ENCODE data around the gene NEURL3.

The NEURL3 gene

DNA sequence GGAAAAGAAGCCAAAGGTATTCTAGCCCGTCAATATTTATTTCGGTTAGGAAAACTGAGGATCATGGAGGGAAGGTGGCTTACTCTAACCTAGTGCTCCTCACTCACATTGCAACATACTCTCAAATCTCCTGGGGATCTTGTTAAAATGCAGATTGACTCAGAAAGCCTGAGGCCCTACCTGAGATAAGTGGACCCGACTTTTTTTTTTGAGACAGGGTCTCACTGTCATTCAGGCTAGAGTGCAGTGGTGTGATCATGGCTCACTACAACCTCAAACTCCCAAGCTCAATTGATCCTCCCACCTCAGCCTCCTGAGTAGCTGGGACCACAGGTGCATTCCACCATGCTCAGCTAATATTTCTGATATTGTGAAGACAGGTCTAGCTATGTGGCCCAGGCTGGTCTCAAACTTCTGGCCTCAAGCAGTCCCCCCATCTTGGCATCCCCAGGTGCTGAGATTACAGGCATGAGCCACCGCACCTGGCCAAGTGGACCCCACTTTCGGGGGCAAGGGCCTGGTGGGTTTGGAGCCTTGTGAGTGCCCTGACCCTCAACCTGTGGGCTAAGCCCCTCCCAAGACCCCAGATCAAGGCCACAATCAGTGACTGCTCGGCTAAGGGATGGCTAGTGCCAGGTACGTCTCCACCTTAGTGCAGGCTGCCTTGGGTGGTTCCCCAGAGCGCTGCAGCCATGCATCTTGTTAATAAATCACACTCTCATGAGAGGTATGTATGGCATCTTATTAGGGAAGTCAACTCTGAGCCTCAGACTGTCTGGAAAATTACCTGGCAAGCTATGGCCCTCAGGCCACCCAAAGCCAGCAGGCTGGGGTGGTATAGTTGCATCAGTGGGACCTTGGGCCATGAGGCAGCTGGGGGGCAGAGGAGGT is 1.1 kb upstream of the NEURL3 start:
- no peak for TF ChIP-seq SIN3A (IDR thresholded peaks at IDR 0.05; ENCODE audit: borderline replicate concordance, insufficient read depth, low read length)

GRCh38 chr2:96503637-96504243 is 1.4 kb downstream of the NEURL3 start:
- TF ChIP-seq POLR2AphosphoS5 (IDR thresholded peaks at IDR 0.05; ENCODE audit: low read depth, low read length) (no peak), SIN3A (IDR thresholded peaks at IDR 0.05; ENCODE audit: borderline replicate concordance, insufficient read depth, low read length) (no peak), FOXP2 (optimal IDR thresholded peaks at IDR 0.05; ENCODE audit: borderline replicate concordance, extremely low read depth, extremely low read length, insufficient read depth) (no peak), TAF1 (IDR thresholded peaks at IDR 0.05; ENCODE audit: borderline replicate concordance, insufficient read depth, low read length) (no peak)
- TF ChIP-seq, protein P1, sequence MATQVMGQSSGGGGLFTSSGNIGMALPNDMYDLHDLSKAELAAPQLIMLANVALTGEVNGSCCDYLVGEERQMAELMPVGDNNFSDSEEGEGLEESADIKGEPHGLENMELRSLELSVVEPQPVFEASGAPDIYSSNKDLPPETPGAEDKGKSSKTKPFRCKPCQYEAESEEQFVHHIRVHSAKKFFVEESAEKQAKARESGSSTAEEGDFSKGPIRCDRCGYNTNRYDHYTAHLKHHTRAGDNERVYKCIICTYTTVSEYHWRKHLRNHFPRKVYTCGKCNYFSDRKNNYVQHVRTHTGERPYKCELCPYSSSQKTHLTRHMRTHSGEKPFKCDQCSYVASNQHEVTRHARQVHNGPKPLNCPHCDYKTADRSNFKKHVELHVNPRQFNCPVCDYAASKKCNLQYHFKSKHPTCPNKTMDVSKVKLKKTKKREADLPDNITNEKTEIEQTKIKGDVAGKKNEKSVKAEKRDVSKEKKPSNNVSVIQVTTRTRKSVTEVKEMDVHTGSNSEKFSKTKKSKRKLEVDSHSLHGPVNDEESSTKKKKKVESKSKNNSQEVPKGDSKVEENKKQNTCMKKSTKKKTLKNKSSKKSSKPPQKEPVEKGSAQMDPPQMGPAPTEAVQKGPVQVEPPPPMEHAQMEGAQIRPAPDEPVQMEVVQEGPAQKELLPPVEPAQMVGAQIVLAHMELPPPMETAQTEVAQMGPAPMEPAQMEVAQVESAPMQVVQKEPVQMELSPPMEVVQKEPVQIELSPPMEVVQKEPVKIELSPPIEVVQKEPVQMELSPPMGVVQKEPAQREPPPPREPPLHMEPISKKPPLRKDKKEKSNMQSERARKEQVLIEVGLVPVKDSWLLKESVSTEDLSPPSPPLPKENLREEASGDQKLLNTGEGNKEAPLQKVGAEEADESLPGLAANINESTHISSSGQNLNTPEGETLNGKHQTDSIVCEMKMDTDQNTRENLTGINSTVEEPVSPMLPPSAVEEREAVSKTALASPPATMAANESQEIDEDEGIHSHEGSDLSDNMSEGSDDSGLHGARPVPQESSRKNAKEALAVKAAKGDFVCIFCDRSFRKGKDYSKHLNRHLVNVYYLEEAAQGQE (IDR thresholded peaks at IDR 0.05; ENCODE audit: insufficient read depth in 1 of 2, low read depth in 2 of 2, low read length in 2 of 2), result no peak

DNA sequence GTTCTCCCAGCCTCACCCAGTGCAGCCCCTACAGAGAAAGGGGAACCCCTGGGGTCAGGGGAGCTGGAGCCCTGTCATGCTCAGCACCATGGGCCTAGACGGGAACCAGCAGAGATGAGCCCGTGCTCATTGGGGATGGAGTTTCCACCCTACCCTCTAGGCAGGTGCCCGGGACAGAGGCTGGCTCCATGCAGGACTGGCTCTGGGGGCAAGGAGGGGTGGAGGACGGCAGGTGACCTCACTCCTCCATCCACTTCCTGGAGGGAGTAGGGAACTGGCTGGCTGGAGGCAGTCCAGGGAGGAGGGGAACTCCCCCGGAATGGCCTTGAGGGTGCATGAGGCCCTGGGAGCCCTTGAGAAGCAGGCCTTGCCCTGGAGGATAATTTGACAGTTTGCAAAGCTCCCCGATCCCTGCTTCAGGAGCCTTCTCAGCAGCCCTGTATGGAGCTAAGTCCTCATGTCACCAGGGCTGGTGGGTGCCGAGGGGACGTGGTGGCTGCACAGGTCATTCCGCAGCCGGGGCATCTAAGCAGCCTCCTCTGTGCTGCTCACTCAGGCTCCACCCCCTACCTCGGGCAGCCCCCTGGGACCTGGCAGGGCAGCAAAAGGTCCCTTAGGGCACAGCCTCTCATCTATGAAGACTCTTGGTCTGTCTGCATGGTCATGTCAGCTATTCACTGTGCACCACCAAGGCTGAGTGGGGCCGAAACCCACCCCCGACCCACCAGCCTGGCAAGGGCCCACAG is 2.1 kb downstream of the NEURL3 start:
- TF ChIP-seq, protein P1 (IDR thresholded peaks at IDR 0.05; ENCODE audit: insufficient read depth in 1 of 2, low read depth in 2 of 2, low read length in 2 of 2), result no peak
- TF ChIP-seq POLR2AphosphoS5 (IDR thresholded peaks at IDR 0.05; ENCODE audit: low read depth, low read length) (no peak), FOXP2 (optimal IDR thresholded peaks at IDR 0.05; ENCODE audit: borderline replicate concordance, extremely low read depth, extremely low read length, insufficient read depth) (no peak), SIN3A (IDR thresholded peaks at IDR 0.05; ENCODE audit: borderline replicate concordance, insufficient read depth, low read length) (no peak), TAF1 (IDR thresholded peaks at IDR 0.05; ENCODE audit: borderline replicate concordance, insufficient read depth, low read length) (no peak)

GRCh38 chr2:96501886-96502810 is 3.0 kb downstream of the NEURL3 start:
- no peak for TF ChIP-seq SIN3A (IDR thresholded peaks at IDR 0.05; ENCODE audit: borderline replicate concordance, insufficient read depth, low read length)
- no peak for TF ChIP-seq FOXP2 (optimal IDR thresholded peaks at IDR 0.05; ENCODE audit: borderline replicate concordance, extremely low read depth, extremely low read length, insufficient read depth)
- TF ChIP-seq, protein P1 (IDR thresholded peaks at IDR 0.05; ENCODE audit: insufficient read depth in 1 of 2, low read depth in 2 of 2, low read length in 2 of 2), result no peak

DNA sequence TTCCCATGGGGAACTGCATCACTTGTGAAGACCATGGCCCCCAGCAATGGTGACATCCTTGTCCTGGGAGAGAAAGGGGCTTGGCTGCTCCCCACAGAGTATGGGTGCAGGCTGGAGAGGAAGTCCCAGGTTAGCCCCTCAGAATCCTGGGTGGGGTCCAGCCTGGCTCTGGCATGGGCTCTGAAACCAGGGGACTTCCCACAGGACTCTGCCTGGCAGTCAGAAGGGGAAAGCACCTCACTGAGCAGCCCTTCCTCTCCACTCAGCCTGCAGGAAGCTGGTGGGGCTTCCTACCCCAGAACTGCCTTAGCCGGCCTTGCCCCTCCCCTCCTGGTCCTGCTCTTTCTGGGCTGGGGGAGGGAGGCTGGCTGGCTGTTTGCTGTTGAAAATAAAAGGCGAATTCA is 3.7 kb downstream of the NEURL3 start:
- TF ChIP-seq TAF1 (IDR thresholded peaks at IDR 0.05; ENCODE audit: borderline replicate concordance, insufficient read depth, low read length) (no peak), SIN3A (IDR thresholded peaks at IDR 0.05; ENCODE audit: borderline replicate concordance, insufficient read depth, low read length) (no peak), FOXP2 (optimal IDR thresholded peaks at IDR 0.05; ENCODE audit: borderline replicate concordance, extremely low read depth, extremely low read length, insufficient read depth) (no peak), POLR2AphosphoS5 (IDR thresholded peaks at IDR 0.05; ENCODE audit: low read depth, low read length) (no peak)
- TF ChIP-seq, protein P1 (IDR thresholded peaks at IDR 0.05; ENCODE audit: insufficient read depth in 1 of 2, low read depth in 2 of 2, low read length in 2 of 2), result no peak

Measured in PFSK-1 (cell line).